Prostate gland (tissue), 2 donors: Measurements from ENCODE around the gene SLC9C1.
"Not testable (repeated sequence)": the region's sequence is repeated elsewhere in the genome, so short reads cannot be mapped to it uniquely, and the experiment has no call there.

ENCODE experiments used
- POLR2A ChIP-seq: fragments of 450-650 bp; IDR thresholded peaks from one replicate; pipeline ENCODE4 v1.6.1; 2016; ENCODE audit warnings: antibody characterized with exemption, mild to moderate bottlenecking
- TF ChIP-seq, protein P1 (sequence below), 4 experiments: fragments of 200-600 bp in 2 of 4; fragments of 450-650 bp in 2 of 4; sonication (generic) in 2 of 4; IDR thresholded peaks; 1 replicate in 3 of 4; 2 replicates in 1 of 4; pipeline ENCODE4 v1.5.1; 2016 to 2019; ENCODE audit warnings: antibody characterized with exemption in 4 of 4, mild to moderate bottlenecking in 2 of 4, moderate library complexity in 2 of 4

DNA sequence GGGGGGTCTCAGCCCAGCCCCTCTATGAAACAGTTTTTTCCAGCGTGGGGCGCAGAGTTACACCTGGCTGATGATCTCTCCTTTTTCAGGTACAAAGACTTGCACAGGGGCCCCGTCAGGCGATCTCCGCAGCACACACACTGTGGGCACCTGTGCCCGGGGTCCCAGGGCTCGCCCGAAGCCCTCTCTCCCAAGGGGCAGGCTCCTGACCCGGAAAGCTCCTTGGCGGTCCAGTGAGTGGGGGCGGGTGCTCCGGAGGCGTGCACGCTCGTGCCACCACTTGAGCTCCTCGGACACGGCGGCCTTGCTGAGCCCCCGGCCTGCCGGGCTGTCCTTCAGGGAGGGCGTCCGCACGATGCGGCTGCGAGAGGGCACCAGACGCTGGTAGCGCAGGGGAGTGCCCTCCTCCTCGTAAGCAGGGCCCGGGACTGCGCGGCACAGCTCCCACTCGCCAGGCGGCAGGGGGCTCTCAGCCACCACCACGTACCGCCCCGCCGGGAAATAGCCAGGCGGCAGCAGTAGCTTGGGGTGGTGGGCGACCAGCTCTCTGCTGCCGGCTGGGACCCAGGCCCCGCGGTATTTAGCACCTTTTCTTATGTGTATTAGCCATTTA lies 108.5 kb downstream of the SLC9C1 start:
- TF ChIP-seq, protein P1, sequence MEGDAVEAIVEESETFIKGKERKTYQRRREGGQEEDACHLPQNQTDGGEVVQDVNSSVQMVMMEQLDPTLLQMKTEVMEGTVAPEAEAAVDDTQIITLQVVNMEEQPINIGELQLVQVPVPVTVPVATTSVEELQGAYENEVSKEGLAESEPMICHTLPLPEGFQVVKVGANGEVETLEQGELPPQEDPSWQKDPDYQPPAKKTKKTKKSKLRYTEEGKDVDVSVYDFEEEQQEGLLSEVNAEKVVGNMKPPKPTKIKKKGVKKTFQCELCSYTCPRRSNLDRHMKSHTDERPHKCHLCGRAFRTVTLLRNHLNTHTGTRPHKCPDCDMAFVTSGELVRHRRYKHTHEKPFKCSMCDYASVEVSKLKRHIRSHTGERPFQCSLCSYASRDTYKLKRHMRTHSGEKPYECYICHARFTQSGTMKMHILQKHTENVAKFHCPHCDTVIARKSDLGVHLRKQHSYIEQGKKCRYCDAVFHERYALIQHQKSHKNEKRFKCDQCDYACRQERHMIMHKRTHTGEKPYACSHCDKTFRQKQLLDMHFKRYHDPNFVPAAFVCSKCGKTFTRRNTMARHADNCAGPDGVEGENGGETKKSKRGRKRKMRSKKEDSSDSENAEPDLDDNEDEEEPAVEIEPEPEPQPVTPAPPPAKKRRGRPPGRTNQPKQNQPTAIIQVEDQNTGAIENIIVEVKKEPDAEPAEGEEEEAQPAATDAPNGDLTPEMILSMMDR (IDR thresholded peaks at IDR 0.05), result not testable (repeated sequence)
- TF ChIP-seq POLR2A, result not testable (repeated sequence)
